Lower leg skin (tissue), 4 donors: Measurements from ENCODE around the gene KLHDC4. TPM values are rescaled to one million over a fixed set of nuclear protein-coding genes. Genes with fewer than 3 reads are reported as not detected.

ENCODE experiments used
- DNase-seq, 2 donors: peaks; one replicate each; pipeline ENCODE4 v3.0.0-alpha.2; 2019; ENCODE audit warnings: low spot score in 2 of 2
- H3K4me3 ChIP-seq: fragments of 200-600 bp; sonication (generic); 2 replicates; pipeline ENCODE4 v1.5.1; 2017; ENCODE audit warnings: mild to moderate bottlenecking, low read depth; ENCODE audit not compliant: poor library complexity, severe bottlenecking
- POLR2A ChIP-seq, 2 donors: fragments of 450-650 bp; IDR thresholded peaks; one replicate each; pipeline ENCODE4 v1.6.1; 2016 to 2017; ENCODE audit warnings: antibody characterized with exemption in 2 of 2, mild to moderate bottlenecking in 1 of 2, moderate library complexity in 1 of 2
- WGBS, 2 donors: methylation state at CpG; one replicate each; pipeline ENCODE4 v1.1.5; 2018; 5-methylcytosine and 5-hydroxymethylcytosine counted together
- intact Hi-C: fragments of 100-400 bp; cut with DNase I; formaldehyde crosslinking; loops from one replicate; pipeline ENCODE4 v1.15.0; 2023; ENCODE audit warnings: low total_unique reads
- total RNA-seq, 4 donors: library from RNA; depleted of rRNA; stranded (reverse); fragments of >200 nt; gene quantifications; one replicate each; pipeline ENCODE4 v1.1.0, GENCODE V29; 2016
- TF ChIP-seq, protein P1 (sequence below), 3 donors: fragments of 450-650 bp; IDR thresholded peaks; one replicate each; pipeline ENCODE4 v1.5.1; 2016; ENCODE audit warnings: antibody characterized with exemption in 3 of 3, mild to moderate bottlenecking in 3 of 3, moderate library complexity in 2 of 3

The KLHDC4 gene
- total RNA-seq, 4 donors from 2014 or later, result 25.8 to 70.0 (median 38.1) TPM

DNA sequence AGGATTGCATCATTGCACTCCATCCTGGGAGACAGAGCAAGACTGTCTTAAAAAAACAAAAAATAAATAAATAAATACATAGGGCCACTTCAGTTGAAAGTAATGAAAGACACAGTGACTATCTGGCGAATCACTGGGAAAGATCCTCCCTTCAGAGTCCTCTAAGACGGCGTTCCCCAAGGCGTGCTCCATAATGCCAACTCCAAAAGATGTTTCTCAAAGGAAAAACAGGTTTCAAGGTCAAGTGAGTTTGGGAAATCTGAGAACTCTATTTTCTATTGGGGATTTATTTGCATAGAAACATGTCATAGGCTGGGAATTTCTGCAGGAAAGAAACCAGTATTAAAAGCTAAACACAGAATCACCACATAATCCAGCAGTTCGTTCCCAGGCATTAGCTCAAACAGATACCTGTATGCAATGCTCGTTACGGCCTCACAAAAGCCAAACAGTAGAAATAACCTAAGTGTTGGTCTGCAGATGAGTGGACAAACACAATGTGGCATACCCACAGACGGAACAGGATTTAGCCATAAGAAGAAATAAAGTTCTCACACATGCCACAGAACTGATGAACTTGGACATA lies 7.9 kb downstream of the KLHDC4 start:
- 91 to 92% methylated on average over 8 of the region's 8 CpGs for WGBS, 2 donors

DNA sequence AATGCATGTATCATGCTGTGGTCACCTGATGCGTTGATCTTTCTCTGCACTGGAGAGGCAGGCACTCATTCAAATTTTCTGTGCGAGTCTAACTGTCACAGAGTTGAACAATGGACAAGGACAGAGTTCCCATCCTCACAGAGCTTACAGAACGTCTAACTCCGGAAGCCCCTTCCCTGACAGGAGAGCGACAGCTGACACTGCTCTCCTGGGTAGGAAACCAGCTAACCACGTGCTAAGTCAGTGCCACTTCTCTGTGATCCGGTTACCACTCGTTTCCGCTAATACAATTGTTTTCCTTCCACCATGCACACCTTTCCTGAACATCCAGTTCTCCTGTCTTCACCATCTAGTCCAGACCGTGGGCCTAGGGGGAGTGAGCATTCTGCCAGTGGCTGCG lies 11.3 kb downstream of the KLHDC4 start:
- H3K4me3 ChIP-seq, result no peak overlapping the region
- intact Hi-C loops, result no loop called here
- WGBS, 2 donors, result 90 to 91% methylated on average over 11 of the region's 11 CpGs
- no peak for DNase-seq
- no peak for TF ChIP-seq POLR2A (IDR thresholded peaks at IDR 0.05)
- TF ChIP-seq, protein P1, sequence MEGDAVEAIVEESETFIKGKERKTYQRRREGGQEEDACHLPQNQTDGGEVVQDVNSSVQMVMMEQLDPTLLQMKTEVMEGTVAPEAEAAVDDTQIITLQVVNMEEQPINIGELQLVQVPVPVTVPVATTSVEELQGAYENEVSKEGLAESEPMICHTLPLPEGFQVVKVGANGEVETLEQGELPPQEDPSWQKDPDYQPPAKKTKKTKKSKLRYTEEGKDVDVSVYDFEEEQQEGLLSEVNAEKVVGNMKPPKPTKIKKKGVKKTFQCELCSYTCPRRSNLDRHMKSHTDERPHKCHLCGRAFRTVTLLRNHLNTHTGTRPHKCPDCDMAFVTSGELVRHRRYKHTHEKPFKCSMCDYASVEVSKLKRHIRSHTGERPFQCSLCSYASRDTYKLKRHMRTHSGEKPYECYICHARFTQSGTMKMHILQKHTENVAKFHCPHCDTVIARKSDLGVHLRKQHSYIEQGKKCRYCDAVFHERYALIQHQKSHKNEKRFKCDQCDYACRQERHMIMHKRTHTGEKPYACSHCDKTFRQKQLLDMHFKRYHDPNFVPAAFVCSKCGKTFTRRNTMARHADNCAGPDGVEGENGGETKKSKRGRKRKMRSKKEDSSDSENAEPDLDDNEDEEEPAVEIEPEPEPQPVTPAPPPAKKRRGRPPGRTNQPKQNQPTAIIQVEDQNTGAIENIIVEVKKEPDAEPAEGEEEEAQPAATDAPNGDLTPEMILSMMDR (IDR thresholded peaks at IDR 0.05), result no peak

More for the DNA sequence above, 7.9 kb downstream of the KLHDC4 start:
- no peak for DNase-seq
- H3K4me3 ChIP-seq, result no peak overlapping the region
- intact Hi-C loops, result no loop called here
- TF ChIP-seq POLR2A (IDR thresholded peaks at IDR 0.05), result no peak
- TF ChIP-seq, protein P1 (IDR thresholded peaks at IDR 0.05), result no peak

DNA sequence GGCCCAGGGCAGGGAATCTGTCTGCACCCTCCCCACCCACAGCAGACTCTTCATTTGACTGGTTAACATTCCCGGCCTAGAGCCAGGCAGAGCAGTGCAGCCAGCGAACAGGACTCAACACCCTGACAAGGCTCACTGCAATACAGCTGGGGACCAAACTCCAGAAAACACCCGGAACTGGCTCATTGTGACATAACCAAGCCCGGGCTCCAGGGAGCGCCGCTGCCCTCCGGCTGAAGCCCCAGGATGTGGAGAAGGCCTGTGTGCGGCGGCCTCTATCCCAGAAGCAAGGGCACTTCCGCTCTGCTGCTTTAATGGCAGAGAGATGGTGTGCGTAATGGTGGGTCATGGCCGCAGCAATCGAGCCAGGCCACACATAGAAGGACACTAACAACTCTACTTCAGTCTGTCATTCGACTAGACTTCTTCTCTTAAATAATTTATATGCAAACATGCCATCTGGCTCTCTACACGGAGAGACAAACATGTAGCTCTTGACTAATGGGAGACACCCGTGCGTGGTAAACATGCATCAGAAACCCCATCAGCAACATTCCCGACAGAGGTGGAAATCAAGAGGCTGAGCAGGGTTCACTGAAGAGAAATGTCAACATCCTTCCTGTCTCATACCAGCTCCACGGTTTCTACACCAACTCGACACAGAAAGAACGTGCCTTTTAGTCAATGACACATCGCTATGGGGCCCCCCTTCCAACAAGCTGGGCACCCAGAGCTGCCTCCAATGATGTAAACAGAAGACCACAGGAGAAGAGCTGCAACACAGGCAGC lies 18.0 kb downstream of the KLHDC4 start:
- no peak for TF ChIP-seq POLR2A (IDR thresholded peaks at IDR 0.05)
- TF ChIP-seq, protein P1 (IDR thresholded peaks at IDR 0.05), result no peak
- 93 to 94% methylated on average over 21 to 22 of the region's 22 CpGs for WGBS, 2 donors
- no peak overlapping the region for H3K4me3 ChIP-seq
- intact Hi-C loops, result no loop called here
- DNase-seq, result no peak

DNA sequence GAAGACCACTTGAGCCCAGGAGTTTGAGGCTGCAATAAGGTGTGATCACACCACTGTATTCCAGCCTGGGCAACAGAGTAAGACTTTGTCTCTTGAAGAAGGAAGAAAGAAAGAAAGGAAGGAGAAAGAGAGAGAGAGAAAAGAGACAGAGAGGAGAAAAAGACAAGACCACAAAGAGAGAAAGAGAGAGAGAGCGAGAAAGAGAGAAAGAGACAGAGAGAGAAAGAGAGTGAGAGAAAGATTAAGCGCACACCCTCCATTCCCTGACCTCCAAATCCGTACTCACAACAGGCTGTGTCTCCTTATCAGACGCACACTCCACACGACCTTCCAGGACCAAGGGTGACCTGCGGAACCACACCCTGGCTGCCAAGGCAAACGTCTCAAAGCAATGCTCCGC lies 19.6 kb downstream of the KLHDC4 start:
- H3K4me3 ChIP-seq, result no peak overlapping the region
- 89 to 92% methylated on average over 8 of the region's 8 CpGs for WGBS, 2 donors
- TF ChIP-seq POLR2A (IDR thresholded peaks at IDR 0.05), result no peak
- TF ChIP-seq, protein P1 (IDR thresholded peaks at IDR 0.05), result no peak
- intact Hi-C loops, result no loop called here
- DNase-seq, result no peak

DNA sequence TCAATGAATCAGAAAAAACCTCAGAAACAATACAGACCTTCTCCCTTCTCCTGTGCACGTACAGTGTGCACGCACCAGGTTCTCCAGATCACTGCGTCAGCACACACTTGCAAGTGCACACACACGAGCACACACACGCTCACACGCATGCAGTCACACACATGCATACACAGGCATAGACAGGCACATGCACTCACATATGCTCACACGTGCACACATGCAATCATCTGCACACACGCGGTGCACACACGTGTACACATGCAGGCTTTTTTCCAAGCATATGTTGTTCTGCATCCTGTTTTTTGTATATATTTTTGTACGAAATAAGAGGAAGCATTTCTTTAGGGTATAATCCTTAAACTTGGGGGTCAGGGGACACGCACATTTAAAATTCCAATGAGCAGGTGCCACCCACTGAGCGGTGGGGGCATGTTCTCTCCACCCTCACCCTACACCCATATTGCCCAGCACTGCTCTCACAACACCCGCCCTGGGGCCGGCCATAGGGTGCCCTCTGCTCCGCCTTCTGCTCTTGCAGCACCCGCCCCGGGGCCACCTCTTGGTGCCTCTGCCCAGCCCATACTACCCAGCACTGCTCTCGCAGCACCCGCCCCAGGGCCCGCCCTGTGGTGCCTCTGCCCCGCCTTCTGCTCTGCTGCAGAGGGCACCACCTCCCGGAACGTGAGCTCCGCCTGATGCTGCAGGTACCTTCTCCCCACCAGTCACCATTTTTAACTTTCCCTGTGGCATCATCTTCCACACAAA lies 20.9 kb downstream of the KLHDC4 start:
- DNase-seq, result no peak
- no peak overlapping the region for H3K4me3 ChIP-seq
- intact Hi-C loops, result no loop called here
- 89% methylated on average over 25 of the region's 25 CpGs for WGBS, 2 donors
- TF ChIP-seq, protein P1 (IDR thresholded peaks at IDR 0.05), result no peak
- TF ChIP-seq POLR2A (IDR thresholded peaks at IDR 0.05), result no peak
